ENCODE measurements around the gene OR6C76.
"Not testable (repeated sequence)": the region's sequence is repeated elsewhere in the genome, so short reads cannot be mapped to it uniquely, and the experiment has no call there.

OR6C76 gene

GRCh38 chr12:55425954-55426353 lies at the start of gene OR6C76:
Gene OR6C76 (plus strand): TSS chr12:55426254. CDS start chr12:55426254, 0 bp downstream.
- DNase-seq = no peak

GRCh38 chr12:55385891-55386290 lies 40.2 kb upstream of the OR6C76 start:
- no peak for DNase-seq

- DNase-seq = no peak
Observed at GRCh38 chr12:55392032-55392795, 33.8 kb upstream of the OR6C76 start.

- no peak for DNase-seq
Observed at GRCh38 chr12:55396326-55396725, 29.7 kb upstream of the OR6C76 start.

- no peak for DNase-seq
Observed at GRCh38 chr12:55400229-55400628, 25.8 kb upstream of the OR6C76 start, which contains the start of gene OR6C65. Gene OR6C65 (plus strand): TSS chr12:55400529. CDS start chr12:55400529, 0 bp downstream.

- no peak for DNase-seq
Observed at GRCh38 chr12:55407866-55408265, 18.2 kb upstream of the OR6C76 start.

- not testable (repeated sequence) for DNase-seq
Observed at GRCh38 chr12:55409133-55409532, 16.9 kb upstream of the OR6C76 start.

GRCh38 chr12:55412138-55412537 lies 13.9 kb upstream of the OR6C76 start:
- not testable (repeated sequence) for DNase-seq

GRCh38 chr12:55413498-55414388 lies 12.3 kb upstream of the OR6C76 start:
- DNase-seq = not testable (repeated sequence)

- not testable (repeated sequence) for DNase-seq
Observed at GRCh38 chr12:55414396-55414823, 11.6 kb upstream of the OR6C76 start.

GRCh38 chr12:55414889-55415288 lies 11.2 kb upstream of the OR6C76 start:
- DNase-seq = not testable (repeated sequence)

- no peak for DNase-seq
Observed at GRCh38 chr12:55416961-55417360, 9.1 kb upstream of the OR6C76 start.

- DNase-seq = no peak
Observed at GRCh38 chr12:55420307-55420962, 5.6 kb upstream of the OR6C76 start.

- DNase-seq = no peak
Observed at GRCh38 chr12:55428331-55429243, 2.5 kb downstream of the OR6C76 start.

- DNase-seq = not testable (repeated sequence)
Observed at GRCh38 chr12:55441233-55441632, 15.2 kb downstream of the OR6C76 start.

GRCh38 chr12:55443776-55444175 lies 17.7 kb downstream of the OR6C76 start, which contains the start of gene OR6C2:
Gene OR6C2 (plus strand): TSS chr12:55444076. CDS start chr12:55452214, 8,138 bp downstream.
- no peak for DNase-seq

GRCh38 chr12:55445357-55445756 lies 19.3 kb downstream of the OR6C76 start:
- no peak for DNase-seq

GRCh38 chr12:55446326-55446725 lies 20.3 kb downstream of the OR6C76 start:
- no peak for DNase-seq

- no peak for DNase-seq
Observed at GRCh38 chr12:55448825-55449224, 22.8 kb downstream of the OR6C76 start.

- DNase-seq = not testable (repeated sequence)
Observed at GRCh38 chr12:55464926-55465325, 38.9 kb downstream of the OR6C76 start.

- no peak for DNase-seq
Observed at GRCh38 chr12:55467836-55468235, 41.8 kb downstream of the OR6C76 start.

GRCh38 chr12:55469291-55469690 lies 43.2 kb downstream of the OR6C76 start:
- DNase-seq = no peak
